WTC11 (cell line): ENCODE measurements around the gene FSTL3.

Experiments
- AFF4 ChIP-seq: sonication (generic); formaldehyde crosslinking; IDR thresholded peaks from 2 replicates; pipeline ENCODE4 v1.8.1; 2023; ENCODE audit warnings: mild to moderate bottlenecking, missing genetic modification reagents, borderline replicate concordance
- CREB1 ChIP-seq: sonication (generic); formaldehyde crosslinking; IDR thresholded peaks from 2 replicates; pipeline ENCODE4 v1.8.0; 2023; ENCODE audit warnings: mild to moderate bottlenecking, missing genetic modification reagents
- CTCF ChIP-seq: fragments of 200-600 bp; IDR thresholded peaks from 2 replicates; pipeline ENCODE4 v1.8.0; 2022; ENCODE audit warnings: antibody characterized with exemption
- ESRRA ChIP-seq: sonication (generic); formaldehyde crosslinking; IDR thresholded peaks from 2 replicates; pipeline ENCODE4 v1.8.1; 2022; ENCODE audit warnings: mild to moderate bottlenecking, missing genetic modification reagents, borderline replicate concordance
- FOXK1 ChIP-seq: sonication (generic); formaldehyde crosslinking; IDR thresholded peaks from 2 replicates; pipeline ENCODE4 v1.8.0; 2022; ENCODE audit warnings: mild to moderate bottlenecking, moderate library complexity, missing genetic modification reagents
- FOXP1 ChIP-seq: sonication (generic); formaldehyde crosslinking; IDR thresholded peaks from 2 replicates; pipeline ENCODE4 v1.8.0; 2022; ENCODE audit warnings: missing genetic modification reagents, mild to moderate bottlenecking, moderate library complexity, borderline replicate concordance
- HMGXB4 ChIP-seq: sonication (generic); formaldehyde crosslinking; IDR thresholded peaks from 2 replicates; pipeline ENCODE4 v1.8.1; 2023; ENCODE audit warnings: mild to moderate bottlenecking, moderate library complexity, missing genetic modification reagents
- RELA ChIP-seq: sonication (generic); formaldehyde crosslinking; IDR thresholded peaks from 2 replicates; pipeline ENCODE4 v1.8.1; 2022; ENCODE audit warnings: missing genetic modification reagents, mild to moderate bottlenecking, borderline replicate concordance
- SMAD4 ChIP-seq: sonication (generic); formaldehyde crosslinking; IDR thresholded peaks from 2 replicates; pipeline ENCODE4 v1.8.0; 2022; ENCODE audit warnings: mild to moderate bottlenecking, missing genetic modification reagents
- TCF7 ChIP-seq: sonication (generic); formaldehyde crosslinking; IDR thresholded peaks from 2 replicates; pipeline ENCODE4 v1.8.0; 2022; ENCODE audit warnings: mild to moderate bottlenecking, low read depth, missing genetic modification reagents, moderate library complexity
- USF1 ChIP-seq: sonication (generic); formaldehyde crosslinking; IDR thresholded peaks from 2 replicates; pipeline ENCODE4 v1.8.0; 2022; ENCODE audit warnings: mild to moderate bottlenecking, missing genetic modification reagents
- ZBTB21 ChIP-seq: sonication (generic); formaldehyde crosslinking; IDR thresholded peaks from 2 replicates; pipeline ENCODE4 v1.8.1; 2023; ENCODE audit warnings: mild to moderate bottlenecking, missing genetic modification reagents, borderline replicate concordance
- ZNF121 ChIP-seq: sonication (generic); formaldehyde crosslinking; IDR thresholded peaks from 2 replicates; pipeline ENCODE4 v1.8.0; 2023; ENCODE audit warnings: missing genetic modification reagents
- ZNF232 ChIP-seq: sonication (generic); formaldehyde crosslinking; IDR thresholded peaks from 2 replicates; pipeline ENCODE4 v1.8.0; 2022; ENCODE audit warnings: mild to moderate bottlenecking, missing genetic modification reagents

GRCh38 chr19:663682-664117 is 12.5 kb upstream of the FSTL3 start:
- no peak for TF ChIP-seq CTCF
- TF ChIP-seq TCF7 (CRISPR knock-in tag): no peak
- TF ChIP-seq CREB1: no peak
- no peak for TF ChIP-seq FOXP1
- no peak for TF ChIP-seq HMGXB4 (CRISPR knock-in tag)
- TF ChIP-seq USF1 (CRISPR knock-in tag): no peak
- no peak for TF ChIP-seq RELA (CRISPR knock-in tag)
- TF ChIP-seq FOXK1 (CRISPR knock-in tag): no peak
- TF ChIP-seq SMAD4: no peak
- TF ChIP-seq ZBTB21 (CRISPR knock-in tag): no peak
- TF ChIP-seq ZNF232 (CRISPR knock-in tag): no peak
- no peak for TF ChIP-seq ESRRA
- no peak for TF ChIP-seq AFF4 (CRISPR knock-in tag)
- no peak for TF ChIP-seq ZNF121 (CRISPR knock-in tag)
